Right renal pelvis (tissue), 4 donors: ENCODE results near the gene BST2. TPM values are rescaled to one million over a fixed set of nuclear protein-coding genes. Genes with fewer than 3 reads are reported as not detected.

Experiments used
- polyA plus RNA-seq, 4 donors: library from polyadenylated mRNA; unstranded; fragments of 120-200 nt; gene quantifications; one replicate each; pipeline ENCODE4 v1.2.1, GENCODE V29; 2013; ENCODE audit not compliant: insufficient read length in 4 of 4

Gene BST2
- polyA plus RNA-seq, 4 donors = 81.8 to 143 (median 122) TPM

Other genes with a start within 250 kb of the BST2 start
- gene USE1, start 190.3 kb downstream of the BST2 start, polyA plus RNA-seq = 10 to 100 TPM; 26.5 to 30.6 (median 29.7) TPM
- 10 to 100 TPM; 19.5 to 27.8 (median 23.6) TPM for gene OCEL1, start 179.4 kb downstream of the BST2 start, polyA plus RNA-seq
- gene NR2F6, start 159.7 kb downstream of the BST2 start, polyA plus RNA-seq = 10 to 100 TPM; 38.8 to 59.8 (median 40.6) TPM
- 1 to 10 TPM; 5.6 to 7.3 (median 6.3) TPM for gene USHBP1, start 140.9 kb downstream of the BST2 start, polyA plus RNA-seq
- 100 to 1,000 TPM in 2 of 4 donors, 10 to 100 TPM in 2; 93.4 to 109 (median 99.6) TPM for gene BABAM1, start 138.2 kb downstream of the BST2 start, polyA plus RNA-seq
- under 1 TPM; 0.60 to 0.91 (median 0.83) TPM for gene ANKLE1, start 123.7 kb downstream of the BST2 start, polyA plus RNA-seq
- gene ABHD8, start 102.2 kb downstream of the BST2 start, polyA plus RNA-seq = 10 to 100 TPM in 1 of 4 donors, 1 to 10 TPM in 3; 7.6 to 14.2 (median 8.3) TPM
- 10 to 100 TPM; 47.7 to 63.3 (median 51.3) TPM for gene MRPL34, start 99.8 kb downstream of the BST2 start, polyA plus RNA-seq
- 10 to 100 TPM; 35.1 to 43.4 (median 36.9) TPM for gene DDA1, start 96.1 kb downstream of the BST2 start, polyA plus RNA-seq
- 10 to 100 TPM in 3 of 4 donors, 1 to 10 TPM in 1; 9.2 to 14.1 (median 10.3) TPM for gene ANO8, start 70.8 kb downstream of the BST2 start, polyA plus RNA-seq
- 10 to 100 TPM; 15.3 to 20.8 (median 18.7) TPM for gene GTPBP3, start 68.1 kb downstream of the BST2 start, polyA plus RNA-seq
- gene PLVAP, start 28.3 kb downstream of the BST2 start, polyA plus RNA-seq = 100 to 1,000 TPM; 178 to 215 (median 198) TPM
- gene CCDC194, start 11.4 kb downstream of the BST2 start, polyA plus RNA-seq = 1 to 10 TPM in 3 of 4 donors, under 1 TPM in 1; 0.76 to 1.8 (median 1.5) TPM
- gene MVB12A, start 14.4 kb upstream of the BST2 start, polyA plus RNA-seq = 10 to 100 TPM; 61.5 to 87.9 (median 62.8) TPM
- gene TMEM221, start 43.0 kb upstream of the BST2 start, polyA plus RNA-seq = 1 to 10 TPM; 2.2 to 3.5 (median 2.8) TPM
- under 1 TPM in 2 of 4 donors, not detected in 2; 0.12 to 0.29 TPM for gene NXNL1, start 55.3 kb upstream of the BST2 start, polyA plus RNA-seq
- 10 to 100 TPM; 12.0 to 17.0 (median 13.3) TPM for gene SLC27A1, start 64.9 kb upstream of the BST2 start, polyA plus RNA-seq
- gene PGLS, start 106.0 kb upstream of the BST2 start, polyA plus RNA-seq = 10 to 100 TPM; 56.4 to 92.0 (median 60.8) TPM
- 10 to 100 TPM; 46.6 to 49.6 (median 48.2) TPM for gene COLGALT1, start 150.0 kb upstream of the BST2 start, polyA plus RNA-seq